Right cardiac atrium (tissue), 5 donors: ENCODE results near the gene DPH3. TPM values are rescaled to one million over a fixed set of nuclear protein-coding genes. Genes with fewer than 3 reads are reported as not detected.

Experiments used
- polyA plus RNA-seq: library from polyadenylated mRNA; stranded (reverse); fragments of 200-250 nt; gene quantifications from one replicate; pipeline ENCODE4 v1.2.3, GENCODE V29; 2013
- total RNA-seq, 4 donors: library from RNA; stranded (reverse); fragmentation: NEBNext Ultra II Directional; extraction: Animal tissue kit (Norgen Biotek cat#: 25700); gene quantifications; one replicate each; pipeline ENCODE4 v1.2.1, GENCODE V29; 2021
- donor health status: healthy with polysubstance abuse.
- donor health status: DM: no; HTN: yes; CAD: no.
- donor health status: DM: no; HTN: no; CAD: no.
- donor health status: DM: no; HTN: yes; CAD: no; lungs with severe emphysema.
- donor health status: DM: yes; HTN: yes; CAD: no.

Gene DPH3
- total and polyA plus RNA-seq, 5 donors = 14.7 to 24.2 (median 21.2) TPM

Other genes with a start within 250 kb of the DPH3 start
- gene GALNT15, start 90.3 kb downstream of the DPH3 start, total RNA-seq = 10 to 100 TPM in 2 of 4 donors, 1 to 10 TPM in 2; 6.2 to 19.3 (median 12.3) TPM
- gene GALNT15, start 90.3 kb downstream of the DPH3 start, polyA plus RNA-seq = 10.1 TPM
- 10 to 100 TPM; 13.9 to 14.7 (median 14.3) TPM for gene OXNAD1, start 269 bp upstream of the DPH3 start, total RNA-seq
- 6.5 TPM for gene OXNAD1, start 269 bp upstream of the DPH3 start, polyA plus RNA-seq
- gene RFTN1, start 248.8 kb upstream of the DPH3 start, total RNA-seq = 10 to 100 TPM; 17.9 to 23.6 (median 20.6) TPM
- 21.2 TPM for gene RFTN1, start 248.8 kb upstream of the DPH3 start, polyA plus RNA-seq